ENCODE results near the gene SHISAL2A.

The SHISAL2A gene

DNA sequence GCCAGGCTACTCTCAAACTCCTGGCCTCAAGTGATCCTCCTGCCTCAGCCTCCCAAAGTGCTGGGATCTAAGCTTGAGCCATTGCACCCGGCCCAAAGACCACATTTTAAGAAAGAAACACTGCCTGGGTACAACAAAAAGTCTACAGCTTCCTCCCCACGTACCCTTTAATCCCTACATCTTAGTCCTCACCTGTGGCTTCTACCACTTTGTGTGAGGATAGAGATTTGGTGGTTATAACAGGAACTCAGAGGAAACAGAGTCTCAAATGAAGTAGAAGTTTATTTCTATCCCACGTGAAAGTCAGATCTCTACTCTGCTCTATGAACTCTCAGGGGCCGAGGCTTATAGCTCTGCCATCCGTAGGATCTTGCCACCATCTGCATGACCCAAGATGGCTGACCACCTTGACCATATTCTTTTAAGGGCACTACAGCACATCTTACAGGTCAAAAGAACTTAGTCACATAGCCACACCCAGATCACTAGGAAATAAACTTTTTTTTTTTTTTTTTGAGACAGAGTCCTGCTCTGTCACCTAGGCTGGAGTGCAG lies 17.4 kb upstream of the SHISAL2A start:
- H3K4me3 ChIP-seq (ENCODE audit: insufficient read depth, low read depth, low read length, poor library complexity, severe bottlenecking), result no peak overlapping the region
- no peaks in the 10 kb centered on the region for H3K9me3 ChIP-seq (ENCODE audit: control insufficient read depth, low read length)
- no peaks in the 10 kb centered on the region for H3K27me3 ChIP-seq (replicated peaks; ENCODE audit: control insufficient read depth, insufficient read depth, low read length, poor library complexity, severe bottlenecking)
- H3K27ac ChIP-seq (ENCODE audit: insufficient read depth, low read length, poor library complexity, severe bottlenecking), result no peak overlapping the region
- H3K4me1 ChIP-seq (ENCODE audit: control insufficient read depth, insufficient read depth, low read length, poor library complexity, severe bottlenecking), result no peaks in the 10 kb centered on the region
- no peaks in the 10 kb centered on the region for H3K36me3 ChIP-seq (ENCODE audit: control insufficient read depth, insufficient read depth, low read length)
- DNase-seq, result no peak

DNA sequence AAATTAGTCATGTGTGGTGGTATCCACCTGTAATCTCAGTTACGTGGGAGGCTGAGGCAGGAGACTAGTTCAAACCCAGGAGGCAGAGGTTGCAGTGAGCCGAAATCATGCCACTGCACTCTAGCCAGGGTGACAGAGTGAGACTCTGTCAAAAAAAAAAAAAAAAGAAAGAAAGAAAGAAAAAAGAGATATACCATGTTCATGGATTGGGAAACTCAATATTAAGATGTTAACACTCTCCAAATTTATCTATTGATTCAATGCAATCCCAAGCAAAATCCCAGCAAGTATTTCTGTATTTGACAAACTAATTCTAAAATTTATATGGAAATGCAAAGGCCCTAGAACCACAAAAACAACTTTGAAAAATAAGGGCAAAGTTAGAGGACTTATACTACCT lies 11.0 kb upstream of the SHISAL2A start:
- H3K36me3 ChIP-seq (ENCODE audit: control insufficient read depth, insufficient read depth, low read length), result no peaks in the 10 kb centered on the region
- no peaks in the 10 kb centered on the region for H3K27me3 ChIP-seq (replicated peaks; ENCODE audit: control insufficient read depth, insufficient read depth, low read length, poor library complexity, severe bottlenecking)
- no peak overlapping the region for H3K4me3 ChIP-seq (ENCODE audit: insufficient read depth, low read depth, low read length, poor library complexity, severe bottlenecking)
- H3K27ac ChIP-seq (ENCODE audit: insufficient read depth, low read length, poor library complexity, severe bottlenecking), result no peak overlapping the region
- no peak for DNase-seq
- no peaks in the 10 kb centered on the region for H3K9me3 ChIP-seq (ENCODE audit: control insufficient read depth, low read length)
- H3K4me1 ChIP-seq (ENCODE audit: control insufficient read depth, insufficient read depth, low read length, poor library complexity, severe bottlenecking), result no peaks in the 10 kb centered on the region

DNA sequence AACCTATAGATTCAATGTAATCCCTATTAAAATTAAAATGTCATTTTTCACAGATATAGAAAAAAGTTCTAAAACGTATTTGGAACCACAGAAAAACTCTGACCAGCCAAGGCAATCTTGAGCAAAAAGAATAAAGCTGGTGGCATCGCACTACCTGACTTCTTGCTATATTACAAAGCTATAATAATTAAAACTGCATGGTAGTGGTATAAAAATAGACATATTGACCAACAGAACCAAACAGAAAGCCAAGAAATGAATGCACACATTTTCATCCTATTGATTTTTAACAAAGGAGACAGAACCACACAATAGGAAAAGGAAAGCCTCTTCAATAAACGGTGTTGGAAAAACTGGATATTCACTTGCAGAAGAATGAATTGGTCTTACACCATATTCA lies 9.2 kb upstream of the SHISAL2A start:
- H3K36me3 ChIP-seq (ENCODE audit: control insufficient read depth, insufficient read depth, low read length), result no peaks in the 10 kb centered on the region

DNA sequence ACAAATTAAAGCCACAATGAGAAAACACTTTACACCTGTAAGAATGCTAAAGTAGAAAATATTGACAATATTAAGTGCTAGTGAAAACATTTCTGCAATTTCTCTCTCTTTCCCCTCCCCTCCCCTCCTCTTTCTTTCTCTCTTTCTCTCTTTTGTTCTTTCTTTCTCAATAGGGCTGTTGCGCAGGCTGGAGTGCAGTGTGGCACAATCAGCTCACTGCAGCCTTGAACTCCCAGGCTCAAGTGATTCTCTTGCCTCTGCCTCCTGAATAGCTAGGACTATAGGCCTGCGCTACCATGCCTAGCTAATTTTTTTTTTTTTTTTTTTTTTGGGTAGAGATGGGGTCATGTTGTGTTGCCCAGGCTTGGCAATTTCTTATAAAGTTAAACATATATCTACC lies 5.9 kb upstream of the SHISAL2A start:
- no peak for DNase-seq
- no peaks in the 10 kb centered on the region for H3K9me3 ChIP-seq (ENCODE audit: control insufficient read depth, low read length)
- H3K27ac ChIP-seq (ENCODE audit: insufficient read depth, low read length, poor library complexity, severe bottlenecking), result no peak overlapping the region
- H3K27me3 ChIP-seq (replicated peaks; ENCODE audit: control insufficient read depth, insufficient read depth, low read length, poor library complexity, severe bottlenecking), result no peaks in the 10 kb centered on the region
- peaks cover 8% of the 10 kb centered on the region for H3K4me1 ChIP-seq (ENCODE audit: control insufficient read depth, insufficient read depth, low read length, poor library complexity, severe bottlenecking)
- H3K4me3 ChIP-seq (ENCODE audit: insufficient read depth, low read depth, low read length, poor library complexity, severe bottlenecking), result no peak overlapping the region
- no peaks in the 10 kb centered on the region for H3K36me3 ChIP-seq (ENCODE audit: control insufficient read depth, insufficient read depth, low read length)

More for the DNA sequence above, 9.2 kb upstream of the SHISAL2A start:
- Histone ChIP-seq H3K4me1 (ENCODE audit: control insufficient read depth, insufficient read depth, low read length, poor library complexity, severe bottlenecking) (no peaks in the 10 kb centered on the region), H3K27me3 (replicated peaks; ENCODE audit: control insufficient read depth, insufficient read depth, low read length, poor library complexity, severe bottlenecking) (no peaks in the 10 kb centered on the region), H3K4me3 (ENCODE audit: insufficient read depth, low read depth, low read length, poor library complexity, severe bottlenecking) (no peak overlapping the region), H3K9me3 (ENCODE audit: control insufficient read depth, low read length) (no peaks in the 10 kb centered on the region), H3K27ac (ENCODE audit: insufficient read depth, low read length, poor library complexity, severe bottlenecking) (no peak overlapping the region)
- DNase-seq, result no peak

DNA sequence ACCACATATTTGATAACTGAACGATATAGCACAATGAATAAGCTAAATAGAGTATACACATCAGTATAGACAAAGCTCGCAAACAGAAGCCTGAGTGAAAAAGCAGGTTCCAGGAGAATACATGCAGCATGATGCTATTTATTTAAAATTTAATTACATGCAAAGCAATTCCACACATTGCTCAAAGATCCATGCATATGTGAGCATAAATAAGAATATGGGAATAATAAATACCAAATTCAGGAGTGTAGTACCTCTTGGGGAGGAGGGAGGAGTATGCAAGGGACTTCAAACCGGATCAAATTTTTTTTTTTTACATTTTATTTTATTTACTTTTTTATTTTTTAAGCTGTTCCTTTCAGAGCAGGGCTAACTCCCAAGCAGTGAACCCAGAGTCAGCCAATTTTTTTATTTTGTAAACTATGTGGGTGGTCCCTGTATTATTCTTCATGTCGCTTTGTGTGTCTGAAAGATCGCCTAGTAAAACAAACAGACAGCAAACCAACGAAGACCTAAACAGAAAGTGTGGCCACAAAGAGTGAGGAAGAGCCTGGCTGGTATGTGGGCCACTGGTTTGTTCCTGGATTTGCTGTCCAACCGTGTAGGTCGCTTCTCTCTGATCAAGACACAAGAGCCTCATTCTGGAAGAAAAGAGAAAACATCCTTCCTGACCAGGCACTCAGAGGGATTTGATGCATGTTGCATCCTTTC lies 4.2 kb upstream of the SHISAL2A start:
- Histone ChIP-seq H3K27me3 (replicated peaks; ENCODE audit: control insufficient read depth, insufficient read depth, low read length, poor library complexity, severe bottlenecking) (no peaks in the 10 kb centered on the region), H3K4me3 (ENCODE audit: insufficient read depth, low read depth, low read length, poor library complexity, severe bottlenecking) (no peak overlapping the region), H3K27ac (ENCODE audit: insufficient read depth, low read length, poor library complexity, severe bottlenecking) (no peak overlapping the region), H3K36me3 (ENCODE audit: control insufficient read depth, insufficient read depth, low read length) (no peaks in the 10 kb centered on the region), H3K9me3 (ENCODE audit: control insufficient read depth, low read length) (no peaks in the 10 kb centered on the region), H3K4me1 (ENCODE audit: control insufficient read depth, insufficient read depth, low read length, poor library complexity, severe bottlenecking) (peaks cover 22% of the 10 kb centered on the region)
- no peak for DNase-seq

DNA sequence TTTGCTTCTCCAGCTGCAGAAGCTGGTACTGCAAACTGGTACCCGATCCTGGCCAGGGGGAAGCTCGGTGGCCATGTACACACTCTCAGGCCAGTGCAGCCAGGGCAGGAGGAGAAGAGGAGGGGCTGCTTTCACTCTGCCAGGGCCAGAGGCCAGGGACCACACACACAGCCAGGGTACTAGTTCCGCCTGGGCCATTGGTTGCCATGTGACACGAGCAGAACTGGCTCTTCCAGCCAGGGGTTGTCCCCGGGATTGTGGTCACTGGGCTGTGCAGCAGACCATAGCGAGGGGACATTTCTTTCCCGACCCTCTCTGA lies 3.7 kb upstream of the SHISAL2A start:
- Histone ChIP-seq H3K27ac (ENCODE audit: insufficient read depth, low read length, poor library complexity, severe bottlenecking) (no peak overlapping the region), H3K27me3 (replicated peaks; ENCODE audit: control insufficient read depth, insufficient read depth, low read length, poor library complexity, severe bottlenecking) (no peaks in the 10 kb centered on the region), H3K9me3 (ENCODE audit: control insufficient read depth, low read length) (no peaks in the 10 kb centered on the region), H3K4me1 (ENCODE audit: control insufficient read depth, insufficient read depth, low read length, poor library complexity, severe bottlenecking) (peaks cover 28% of the 10 kb centered on the region), H3K4me3 (ENCODE audit: insufficient read depth, low read depth, low read length, poor library complexity, severe bottlenecking) (no peak overlapping the region), H3K36me3 (ENCODE audit: control insufficient read depth, insufficient read depth, low read length) (no peaks in the 10 kb centered on the region)
- DNase-seq, result no peak

DNA sequence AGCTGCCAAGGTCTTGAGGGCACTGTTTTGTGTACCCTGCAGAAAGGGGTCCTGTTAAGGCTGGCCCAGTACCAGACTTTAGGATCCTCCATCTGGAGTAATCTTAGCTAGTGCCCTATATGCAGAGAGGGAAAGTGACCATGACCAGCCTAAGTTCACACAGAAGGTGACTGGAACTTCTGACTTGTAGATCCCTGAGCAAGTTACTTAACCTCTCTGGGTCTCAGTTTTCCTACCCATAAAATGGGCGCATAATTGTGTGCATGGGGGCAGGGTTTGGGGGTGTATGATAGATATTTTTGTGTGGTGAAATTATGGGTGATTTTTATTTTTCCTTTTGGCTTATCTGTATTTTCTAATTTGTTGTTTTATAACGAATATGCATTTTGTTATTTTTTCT lies 3.3 kb upstream of the SHISAL2A start:
- no peak for DNase-seq
- H3K36me3 ChIP-seq (ENCODE audit: control insufficient read depth, insufficient read depth, low read length), result no peaks in the 10 kb centered on the region
- H3K4me1 ChIP-seq (ENCODE audit: control insufficient read depth, insufficient read depth, low read length, poor library complexity, severe bottlenecking), result peaks cover 30% of the 10 kb centered on the region
- no peaks in the 10 kb centered on the region for H3K9me3 ChIP-seq (ENCODE audit: control insufficient read depth, low read length)
- no peak overlapping the region for H3K4me3 ChIP-seq (ENCODE audit: insufficient read depth, low read depth, low read length, poor library complexity, severe bottlenecking)
- no peaks in the 10 kb centered on the region for H3K27me3 ChIP-seq (replicated peaks; ENCODE audit: control insufficient read depth, insufficient read depth, low read length, poor library complexity, severe bottlenecking)
- H3K27ac ChIP-seq (ENCODE audit: insufficient read depth, low read length, poor library complexity, severe bottlenecking), result no peak overlapping the region

DNA sequence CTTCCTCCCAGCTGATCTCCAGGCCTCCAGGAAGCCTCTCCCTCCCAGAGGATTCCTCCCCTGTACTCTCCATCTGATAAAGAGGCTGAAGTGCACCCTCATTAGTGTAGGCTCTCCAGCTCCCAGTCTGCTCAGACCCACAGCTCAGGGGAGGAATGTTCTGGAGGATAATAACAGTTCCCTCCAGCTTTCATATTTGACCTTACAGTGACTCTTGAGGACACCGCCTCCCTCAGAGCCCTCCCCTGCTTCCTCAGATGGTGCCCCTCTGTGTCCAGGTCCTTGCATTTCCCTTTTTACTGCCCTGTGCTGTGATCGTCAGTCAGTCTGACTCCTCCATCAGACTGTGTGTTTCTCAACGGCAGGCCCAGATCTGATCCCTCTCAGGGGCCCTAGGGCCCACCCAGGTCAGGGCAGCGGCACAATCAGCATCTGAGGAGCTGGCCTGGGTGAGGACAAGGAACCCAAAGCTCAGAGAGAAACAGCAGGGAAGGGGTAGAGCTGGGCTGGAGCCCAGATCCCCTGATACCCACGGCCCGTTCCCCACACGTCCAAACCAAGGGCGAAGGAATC lies 1.1 kb upstream of the SHISAL2A start:
- Histone ChIP-seq H3K36me3 (ENCODE audit: control insufficient read depth, insufficient read depth, low read length) (no peaks in the 10 kb centered on the region), H3K4me3 (ENCODE audit: insufficient read depth, low read depth, low read length, poor library complexity, severe bottlenecking) (peak overlapping the region; percentile 36), H3K9me3 (ENCODE audit: control insufficient read depth, low read length) (no peaks in the 10 kb centered on the region), H3K4me1 (ENCODE audit: control insufficient read depth, insufficient read depth, low read length, poor library complexity, severe bottlenecking) (peaks cover 42% of the 10 kb centered on the region), H3K27ac (ENCODE audit: insufficient read depth, low read length, poor library complexity, severe bottlenecking) (peak overlapping the region; percentile 87), H3K27me3 (replicated peaks; ENCODE audit: control insufficient read depth, insufficient read depth, low read length, poor library complexity, severe bottlenecking) (no peaks in the 10 kb centered on the region)
- DNase-seq, result no peak

DNA sequence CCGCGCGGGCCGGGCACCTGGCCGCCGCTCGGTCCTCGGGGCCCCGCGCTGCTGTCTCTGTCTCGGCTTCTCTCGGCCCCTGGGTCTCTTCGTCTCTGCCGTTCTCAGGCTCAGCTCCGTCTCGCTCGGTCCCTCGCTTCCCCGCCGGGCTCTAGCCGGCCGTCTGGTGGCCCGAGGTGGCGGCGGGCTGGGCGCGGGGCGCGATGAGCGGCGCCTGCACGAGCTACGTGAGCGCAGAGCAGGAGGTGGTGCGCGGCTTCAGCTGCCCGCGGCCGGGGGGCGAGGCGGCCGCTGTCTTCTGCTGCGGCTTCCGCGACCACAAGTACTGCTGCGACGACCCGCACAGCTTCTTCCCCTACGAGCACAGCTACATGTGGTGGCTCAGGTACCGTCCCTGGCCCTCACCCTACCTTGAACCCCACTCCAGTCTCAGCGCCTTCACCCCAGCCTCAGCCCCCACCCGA lies 355 bp downstream of the SHISAL2A start:
- DNase-seq, result peak; percentile 5 to 18 (median 14)
- no peaks in the 10 kb centered on the region for H3K36me3 ChIP-seq (ENCODE audit: control insufficient read depth, insufficient read depth, low read length)
- H3K27me3 ChIP-seq (replicated peaks; ENCODE audit: control insufficient read depth, insufficient read depth, low read length, poor library complexity, severe bottlenecking), result no peaks in the 10 kb centered on the region
- H3K4me3 ChIP-seq (ENCODE audit: insufficient read depth, low read depth, low read length, poor library complexity, severe bottlenecking), result peak overlapping the region; percentile 52
- peaks cover 57% of the 10 kb centered on the region for H3K4me1 ChIP-seq (ENCODE audit: control insufficient read depth, insufficient read depth, low read length, poor library complexity, severe bottlenecking)
- H3K27ac ChIP-seq (ENCODE audit: insufficient read depth, low read length, poor library complexity, severe bottlenecking), result peak overlapping the region; percentile 87
- H3K9me3 ChIP-seq (ENCODE audit: control insufficient read depth, low read length), result no peaks in the 10 kb centered on the region

DNA sequence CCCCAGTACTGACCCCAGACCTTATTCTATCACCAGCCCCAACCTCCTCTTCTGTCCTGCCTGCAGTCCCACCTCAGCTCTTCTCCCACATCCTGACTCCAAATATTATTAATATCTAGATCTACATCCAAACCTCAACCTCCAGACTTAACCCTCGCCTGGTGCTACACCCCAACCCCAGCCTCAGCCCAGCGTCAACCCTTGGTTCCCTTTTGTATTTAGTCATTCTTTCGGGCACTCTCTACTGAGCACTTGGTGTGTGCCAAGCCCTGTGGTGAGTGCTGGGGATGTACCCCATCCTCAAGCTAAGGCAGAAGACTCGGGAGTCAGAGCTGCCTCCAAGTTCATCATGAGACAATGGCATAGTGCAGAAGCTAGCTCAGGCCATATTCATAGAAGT lies 1.1 kb downstream of the SHISAL2A start:
- Histone ChIP-seq H3K9me3 (ENCODE audit: control insufficient read depth, low read length) (no peaks in the 10 kb centered on the region), H3K27ac (ENCODE audit: insufficient read depth, low read length, poor library complexity, severe bottlenecking) (peak overlapping the region; percentile 87), H3K4me3 (ENCODE audit: insufficient read depth, low read depth, low read length, poor library complexity, severe bottlenecking) (peak overlapping the region; percentile 52), H3K27me3 (replicated peaks; ENCODE audit: control insufficient read depth, insufficient read depth, low read length, poor library complexity, severe bottlenecking) (no peaks in the 10 kb centered on the region), H3K36me3 (ENCODE audit: control insufficient read depth, insufficient read depth, low read length) (no peaks in the 10 kb centered on the region), H3K4me1 (ENCODE audit: control insufficient read depth, insufficient read depth, low read length, poor library complexity, severe bottlenecking) (peaks cover 65% of the 10 kb centered on the region)
- DNase-seq, result no peak
